Fibroblast of the conjunctiva (primary cell): ENCODE data around the gene SLC38A11.
"Not testable (repeated sequence)": the region's sequence is repeated elsewhere in the genome, so short reads cannot be mapped to it uniquely, and the experiment has no call there.

Source experiments
- DNase-seq: peaks from one replicate; pipeline ENCODE4 v3.0.0-alpha.2; 2010; ENCODE audit warnings: low read depth

SLC38A11 gene

DNA sequence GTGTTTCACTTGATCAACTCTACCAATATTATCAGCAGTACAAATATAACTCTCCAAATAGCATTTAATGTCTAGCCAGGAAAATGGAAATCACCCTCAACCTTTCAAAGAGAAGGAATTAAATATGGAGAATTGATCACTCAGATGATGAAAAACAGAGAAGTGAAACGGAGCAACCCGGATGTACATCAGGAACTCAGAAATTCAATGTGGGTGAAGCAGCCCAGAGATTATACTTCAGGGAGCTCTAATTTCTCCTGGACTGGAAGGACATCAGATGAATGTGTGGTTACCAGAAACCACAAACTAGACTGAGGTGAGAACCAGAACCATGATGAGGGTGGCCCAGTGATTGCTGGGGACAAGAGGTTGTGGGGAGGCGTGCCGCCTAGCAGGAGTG is 78.2 kb downstream of the SLC38A11 start:
- no peak for DNase-seq

DNA sequence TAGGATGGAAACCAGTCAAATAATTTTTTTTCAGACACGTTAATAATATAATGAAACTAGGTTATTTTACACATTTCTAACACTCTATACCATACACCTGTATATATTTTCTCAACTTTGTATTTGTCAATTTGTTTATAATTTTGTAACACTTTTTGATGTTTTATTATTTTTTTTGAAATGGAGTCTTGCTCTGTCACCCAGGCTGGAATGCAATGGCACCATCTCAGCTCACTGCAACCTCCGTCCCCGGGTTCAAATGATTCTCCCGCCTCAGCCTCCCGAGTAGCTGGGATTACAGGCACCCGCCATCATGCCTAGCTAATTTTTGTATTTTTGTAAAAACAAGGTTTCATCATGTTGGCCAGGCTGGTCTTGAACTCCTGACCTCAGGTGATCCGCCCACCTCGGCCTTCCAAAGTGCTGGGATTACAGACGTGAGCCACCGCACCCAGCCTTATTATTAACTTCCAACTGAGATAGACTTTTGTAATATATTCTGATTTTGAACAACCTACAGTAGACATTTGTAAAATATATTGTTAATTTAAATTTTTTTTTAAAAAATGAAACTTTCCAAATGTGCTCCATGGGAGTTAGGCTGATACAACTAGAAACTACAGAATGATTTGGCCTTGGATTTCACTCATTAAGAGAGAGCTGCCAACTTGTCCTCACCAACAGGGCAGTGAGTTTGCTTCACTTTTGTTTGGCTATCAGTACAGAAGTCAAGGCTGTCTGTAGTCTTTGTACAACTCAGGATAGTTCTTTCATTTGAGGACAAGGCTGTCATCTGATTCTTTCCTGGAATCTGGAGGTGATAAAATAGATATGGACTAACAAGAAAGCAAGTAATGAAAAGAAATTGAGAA is 79.8 kb downstream of the SLC38A11 start:
- no peak for DNase-seq

DNA sequence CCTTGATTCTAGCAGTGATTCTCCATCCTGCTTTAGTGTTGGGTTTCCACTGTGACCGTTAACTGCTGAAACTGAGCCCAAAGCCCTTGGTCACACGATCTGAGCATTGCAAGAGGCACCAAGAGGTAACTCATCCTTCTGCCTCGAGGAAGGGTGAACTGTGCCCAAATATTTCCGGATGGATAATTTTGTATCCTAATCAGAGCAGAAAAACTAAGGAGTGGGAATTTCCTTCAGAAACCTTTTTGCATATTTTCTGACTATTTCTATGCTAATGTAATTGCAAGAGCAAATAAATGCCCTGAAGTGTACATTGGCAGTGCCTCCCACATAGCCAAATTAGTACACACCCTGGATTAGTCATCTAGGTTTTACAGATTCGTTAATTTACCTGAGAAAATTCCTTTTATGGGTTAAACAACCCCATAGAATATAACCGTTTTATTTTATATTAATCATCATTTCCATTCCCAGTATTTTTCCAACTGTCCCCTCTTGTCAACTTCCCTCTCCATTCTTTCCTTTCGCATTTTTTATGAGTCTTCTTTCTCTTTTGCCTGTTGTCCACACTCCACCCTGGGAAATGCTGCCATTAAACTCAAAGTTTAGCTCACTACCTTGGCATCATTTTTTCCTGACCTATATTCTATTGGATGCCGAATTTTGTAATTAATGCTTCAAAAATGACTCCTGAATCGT is 82.0 kb downstream of the SLC38A11 start:
- no peak for DNase-seq

DNA sequence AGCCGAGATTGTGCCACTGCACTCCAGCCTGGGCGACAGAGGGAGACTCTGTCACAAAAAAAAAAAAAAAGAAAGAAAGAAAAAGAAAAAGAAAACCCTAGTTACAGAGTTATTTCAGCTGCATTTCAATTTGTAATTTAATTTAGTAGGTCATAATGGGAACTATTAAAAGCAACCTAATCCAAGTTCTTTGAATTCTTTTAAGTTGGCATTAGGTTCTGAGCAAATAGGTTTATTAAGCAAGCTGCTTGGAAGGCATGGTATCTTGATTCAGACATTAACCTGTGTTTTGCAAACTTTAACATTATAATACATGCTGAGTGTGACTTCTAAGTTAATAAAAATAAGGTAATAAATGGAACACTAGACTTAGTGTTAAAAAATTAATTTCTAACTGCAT is 83.9 kb downstream of the SLC38A11 start:
- DNase-seq = no peak

DNA sequence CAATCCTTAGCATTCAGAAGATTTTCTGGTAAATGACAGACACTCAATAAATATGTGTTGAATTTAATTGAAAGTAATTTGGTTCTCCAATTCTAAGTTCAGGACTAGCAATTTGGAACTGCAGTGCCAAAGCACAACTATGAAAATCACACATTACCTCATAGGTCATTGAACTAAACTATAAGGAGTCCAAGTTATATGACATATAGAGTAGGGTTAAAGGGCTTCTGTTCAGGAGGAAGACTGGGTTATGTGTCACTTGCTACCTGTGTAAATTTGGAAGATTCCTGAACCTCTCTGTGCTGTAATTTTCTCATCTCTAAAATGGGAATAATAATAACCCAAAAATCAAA is 85.9 kb downstream of the SLC38A11 start:
- DNase-seq = no peak

DNA sequence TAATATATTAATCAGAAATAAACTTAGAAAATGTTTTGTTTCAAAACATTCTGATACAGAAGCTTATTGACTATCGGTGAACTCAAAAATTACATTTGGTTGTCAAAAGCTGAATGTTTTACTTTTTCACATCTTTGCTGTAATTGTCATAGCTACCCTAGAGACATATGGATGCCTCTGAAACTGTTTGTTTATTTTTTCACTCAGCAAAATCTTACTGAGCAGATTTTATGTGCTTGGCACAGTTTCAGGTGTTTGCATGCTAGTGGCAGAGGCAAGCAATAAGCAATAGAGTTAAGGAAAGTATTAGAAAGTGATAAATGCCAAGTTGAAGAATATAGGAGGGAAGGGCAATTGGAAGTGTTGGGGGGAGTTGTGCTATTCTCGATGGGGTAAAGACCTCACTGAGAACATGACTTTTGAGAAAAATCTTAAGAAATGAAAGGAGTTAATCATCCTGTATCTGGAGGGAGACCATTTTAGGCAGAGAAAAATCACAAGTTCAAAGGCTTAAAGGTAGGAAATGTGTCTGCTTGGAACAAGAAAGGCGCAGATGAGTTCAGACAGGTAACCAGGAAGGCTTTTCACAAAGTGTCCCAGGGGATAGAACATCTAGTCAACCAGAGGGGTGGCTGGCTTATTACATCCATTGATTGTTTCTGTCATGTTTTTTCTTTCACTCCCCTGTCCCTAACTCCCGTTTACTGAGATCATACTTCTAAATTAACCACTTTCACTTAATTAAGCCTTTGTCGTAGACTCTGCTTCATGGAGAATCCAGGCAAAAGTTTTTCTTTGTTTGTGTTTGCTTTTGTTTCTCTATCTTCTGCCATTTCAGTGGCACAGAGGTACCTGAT is 86.5 kb downstream of the SLC38A11 start:
- DNase-seq = peak; percentile 17

DNA sequence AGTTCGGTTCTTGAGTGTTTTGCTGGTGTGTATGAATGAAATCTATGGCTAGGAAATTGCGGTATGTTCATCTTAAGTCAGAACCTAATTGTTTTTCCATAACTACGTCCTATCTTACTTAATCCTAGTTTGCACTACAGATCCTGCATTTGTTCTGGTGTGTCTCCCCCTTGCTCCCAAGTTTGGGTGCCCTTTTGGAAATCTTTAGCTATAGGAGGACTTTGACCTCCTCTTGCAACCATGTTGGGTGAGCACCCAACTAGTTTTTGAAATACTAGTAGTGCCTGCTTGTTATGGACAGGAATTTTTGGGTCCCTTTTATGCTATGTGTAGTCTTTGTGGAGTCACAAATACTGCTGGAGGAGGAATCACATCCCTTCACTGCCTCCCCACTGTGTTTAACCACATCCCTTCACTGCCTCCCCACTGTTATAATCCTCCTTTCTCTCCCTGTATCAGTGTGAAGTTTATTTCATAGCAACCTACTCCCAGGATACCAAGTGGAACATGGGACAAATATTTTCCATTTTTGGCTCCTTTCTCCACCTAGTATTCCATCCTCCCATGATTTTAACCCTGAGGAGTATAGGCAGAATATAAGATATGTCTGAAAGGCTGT is 87.4 kb downstream of the SLC38A11 start:
- no peak for DNase-seq

DNA sequence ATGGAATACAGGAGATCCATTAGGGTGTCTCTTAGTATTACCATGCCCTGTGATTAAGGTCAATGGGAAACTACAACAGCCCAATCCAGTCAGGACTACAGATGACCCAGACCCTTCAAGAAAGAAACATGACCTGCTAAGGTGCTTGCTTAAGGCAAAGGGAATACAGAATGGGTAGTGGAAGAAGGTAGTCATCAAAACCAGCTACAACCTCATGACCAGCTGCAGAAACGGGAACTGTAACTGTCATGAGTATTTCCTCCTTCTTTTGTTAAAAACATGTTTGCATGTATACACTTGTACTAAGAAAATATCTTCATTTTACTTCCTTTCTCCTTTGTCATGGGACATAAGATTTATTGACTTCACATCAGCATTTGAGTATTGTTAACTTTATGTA is 88.9 kb downstream of the SLC38A11 start:
- not testable (repeated sequence) for DNase-seq

DNA sequence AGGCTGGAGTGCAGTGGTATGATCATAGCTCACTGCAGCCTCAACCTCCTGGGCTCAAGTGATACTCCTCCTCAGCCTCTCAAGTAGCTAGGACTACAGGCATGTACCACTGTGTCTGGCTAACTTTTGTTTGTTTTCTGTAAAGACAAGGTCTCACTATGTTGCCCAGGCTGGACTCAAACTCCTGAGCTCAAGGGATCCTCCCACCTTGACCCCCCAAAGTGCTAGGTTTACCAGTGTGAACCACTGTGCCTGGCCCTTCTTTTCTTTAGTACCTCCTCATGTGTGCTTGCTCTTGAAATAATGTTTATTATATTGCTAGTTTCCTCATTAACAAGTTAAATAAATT is 94.7 kb downstream of the SLC38A11 start:
- no peak for DNase-seq

DNA sequence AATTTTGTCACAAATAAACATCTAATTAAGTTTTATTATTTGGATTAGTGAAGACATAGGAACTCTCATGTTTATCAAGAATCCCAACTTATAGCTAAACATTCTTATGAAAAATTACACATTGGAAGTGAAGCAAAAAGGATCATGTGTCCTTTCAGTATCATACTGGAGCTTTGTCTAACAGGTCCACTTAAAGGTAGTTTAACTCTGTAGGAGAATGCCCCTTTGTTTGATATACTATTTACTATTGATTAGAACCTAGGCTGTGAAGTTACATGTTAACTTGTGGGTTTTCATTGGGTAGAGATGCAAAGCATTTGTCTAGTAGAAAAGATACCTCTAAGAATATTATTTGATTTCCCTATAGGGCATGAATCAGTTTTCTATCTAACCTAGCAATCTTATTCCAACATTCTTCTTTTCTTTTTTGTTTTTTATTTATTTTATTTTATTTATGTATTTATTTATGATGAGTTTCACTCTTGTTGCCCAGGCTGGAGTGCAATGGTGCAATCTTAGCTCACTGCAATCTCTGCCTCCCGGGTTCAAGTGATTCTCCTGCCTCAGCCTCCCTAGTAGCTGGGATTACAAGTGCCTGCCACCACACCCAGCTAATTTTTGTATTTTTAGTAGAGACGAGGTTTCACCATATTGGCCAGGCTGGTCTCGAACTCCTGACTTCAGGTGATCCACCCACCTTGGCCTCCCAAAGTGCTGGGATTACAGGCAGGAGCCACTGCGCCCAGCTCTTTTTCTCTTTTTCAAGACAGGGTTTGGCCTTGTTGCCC is 95.2 kb downstream of the SLC38A11 start:
- not testable (repeated sequence) for DNase-seq

DNA sequence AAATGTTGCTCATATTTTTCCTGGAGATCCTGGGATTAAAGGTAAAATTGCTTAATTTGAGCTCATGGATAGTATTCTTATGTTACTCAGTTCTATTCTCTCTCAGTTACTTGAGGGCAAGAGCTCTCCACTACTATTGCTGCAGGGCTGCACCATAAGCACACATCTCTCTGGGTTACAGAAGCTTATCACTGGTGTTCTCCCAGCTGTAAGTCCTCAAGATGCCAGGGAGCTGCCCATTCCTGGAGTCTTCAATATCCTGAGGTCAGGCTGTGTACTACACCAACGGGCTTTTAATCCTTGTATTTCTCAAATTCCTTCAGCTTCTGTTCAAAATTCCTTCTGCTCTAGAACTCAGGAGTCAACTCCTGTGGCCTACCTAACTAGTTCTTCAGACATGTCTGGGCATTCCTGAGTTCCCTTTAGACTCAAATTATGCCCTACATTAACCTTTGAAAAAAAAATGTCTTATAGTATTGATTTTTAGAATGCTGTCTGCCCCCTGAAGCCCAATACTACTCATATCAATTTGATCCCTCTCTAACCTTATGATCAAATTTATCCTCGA is 96.0 kb downstream of the SLC38A11 start:
- DNase-seq = no peak

DNA sequence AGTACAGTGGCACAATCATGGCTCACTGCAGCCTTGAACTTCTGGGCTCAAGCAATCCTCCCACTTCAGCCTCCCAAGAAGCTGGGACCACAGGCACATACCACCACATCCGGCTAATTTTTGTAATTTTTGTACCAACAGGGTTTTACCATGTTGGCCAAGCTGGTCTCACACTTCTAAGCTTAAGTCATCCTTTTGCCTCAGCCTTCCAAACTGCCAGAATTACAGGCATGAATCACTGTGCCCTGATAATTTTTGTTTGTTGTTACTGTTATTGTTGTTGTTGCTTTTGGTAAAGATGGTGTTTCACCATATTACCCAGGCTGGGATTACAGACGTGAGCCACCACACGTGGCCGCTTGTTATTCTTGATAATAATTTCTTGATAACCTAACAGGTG is 103.2 kb downstream of the SLC38A11 start:
- DNase-seq = no peak

DNA sequence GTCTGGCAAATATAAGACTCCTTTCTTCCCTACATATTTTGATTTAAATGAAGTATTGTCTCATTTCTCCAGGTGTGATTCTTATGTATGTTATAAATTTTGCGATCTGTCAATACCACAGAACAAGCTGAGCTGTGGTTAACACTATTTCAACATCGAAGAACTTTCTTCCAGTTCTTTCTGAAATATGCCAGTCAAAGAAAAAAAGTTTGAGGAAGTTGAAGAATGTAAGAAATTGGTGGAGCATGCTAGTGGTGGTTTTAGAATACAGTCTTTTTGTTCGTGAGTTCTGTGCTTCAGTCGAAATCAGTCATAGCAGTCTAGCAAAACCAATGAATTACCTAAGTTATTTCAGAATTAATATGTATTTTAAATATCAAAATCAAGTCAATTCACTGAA is 105.1 kb downstream of the SLC38A11 start:
- DNase-seq = no peak

DNA sequence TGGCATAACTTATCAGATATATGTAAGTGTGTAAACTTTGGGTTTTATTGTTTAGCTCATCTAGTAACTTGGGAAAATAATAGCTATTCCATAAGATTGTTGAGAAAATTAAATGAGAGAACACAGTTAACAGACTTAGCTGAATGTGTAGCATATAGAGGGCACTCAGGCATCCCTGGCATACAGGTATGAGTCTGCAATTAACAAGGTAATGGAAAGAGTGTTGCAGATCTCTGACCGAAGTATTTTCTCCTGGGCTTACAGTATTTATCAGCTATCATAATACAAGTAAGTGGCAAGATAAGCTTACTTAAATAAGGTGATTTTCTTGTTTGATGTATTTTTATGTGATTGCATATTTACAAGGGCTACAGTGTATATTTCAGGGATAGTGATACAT is 105.8 kb downstream of the SLC38A11 start:
- DNase-seq = no peak

DNA sequence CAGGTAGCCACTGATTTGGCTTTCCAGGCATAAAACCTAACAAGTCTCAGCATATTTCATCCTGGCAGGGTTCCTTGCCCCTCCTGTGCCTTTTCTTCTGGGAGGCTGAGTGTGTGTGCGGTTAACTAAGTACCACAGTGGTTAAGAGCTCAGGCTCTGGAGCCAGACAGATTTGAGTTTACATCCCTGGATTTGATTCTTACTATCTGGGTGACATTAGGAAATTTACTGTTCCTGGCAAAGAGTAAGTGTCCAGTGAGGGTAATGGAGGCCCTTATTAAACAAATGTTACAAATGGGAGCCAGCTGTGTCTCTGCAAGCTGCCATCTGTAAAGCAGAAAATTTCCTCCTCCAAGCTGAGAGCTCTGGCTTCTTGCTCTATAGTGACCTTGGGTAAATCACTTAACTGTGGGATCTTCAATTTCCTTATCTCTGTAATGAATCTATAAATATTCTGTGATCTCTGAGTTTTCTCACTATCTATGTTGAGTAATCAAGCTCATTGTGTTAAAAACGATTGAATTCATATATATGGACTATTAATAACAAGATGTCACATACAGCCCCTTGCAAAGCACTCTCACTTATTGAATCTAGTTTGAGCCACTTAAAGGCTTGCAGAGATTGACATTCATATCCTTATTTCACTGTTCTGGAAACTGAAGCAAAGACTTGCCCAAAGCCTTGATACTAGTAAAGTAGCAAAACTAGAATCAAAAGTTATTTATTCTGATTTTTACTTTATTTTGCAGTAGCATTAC is 107.2 kb downstream of the SLC38A11 start:
- DNase-seq = no peak

DNA sequence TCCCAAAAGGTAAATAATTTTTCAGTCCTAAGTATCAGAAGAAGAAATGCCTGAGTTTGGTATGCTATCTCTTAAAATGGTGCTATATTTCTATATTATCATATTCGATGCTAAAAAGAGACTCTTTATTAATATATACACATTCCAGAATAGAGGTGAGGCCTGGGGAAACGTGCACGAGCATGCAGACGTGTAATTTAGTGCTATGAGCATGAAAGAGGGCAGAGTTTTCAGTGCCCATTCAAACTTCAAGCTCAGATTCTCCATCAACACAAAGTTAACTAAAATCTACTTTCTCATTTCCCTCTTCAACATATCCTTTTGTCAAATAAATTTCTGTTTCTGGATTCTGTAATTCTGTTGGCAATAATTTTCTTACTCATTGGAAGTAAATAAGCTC is 108.0 kb downstream of the SLC38A11 start:
- no peak for DNase-seq

DNA sequence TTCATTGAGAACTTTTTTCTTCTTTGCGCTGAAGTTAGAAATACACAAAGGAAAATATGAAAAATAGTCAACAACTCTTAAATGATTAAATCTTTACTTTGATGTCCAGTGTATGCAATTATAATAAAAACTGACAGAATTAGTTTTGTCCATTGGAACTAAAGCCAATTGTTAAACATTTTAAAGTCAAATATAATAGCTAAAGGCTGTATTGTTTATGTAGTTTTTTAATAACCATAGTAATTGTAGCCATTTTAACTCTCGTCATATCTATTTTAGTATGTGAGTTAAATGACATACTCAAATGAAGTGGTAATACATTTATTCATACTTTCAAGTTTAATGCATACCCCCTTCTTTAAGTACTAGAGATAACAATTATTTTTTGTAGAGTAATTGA is 109.0 kb downstream of the SLC38A11 start:
- DNase-seq = no peak
